Measurements from ENCODE around the gene DOCK3. TPM values are rescaled to one million over a fixed set of nuclear protein-coding genes. Genes with fewer than 3 reads are reported as not detected.

DOCK3 gene
- total RNA-seq, 1 donor: 0.36 TPM

DNA sequence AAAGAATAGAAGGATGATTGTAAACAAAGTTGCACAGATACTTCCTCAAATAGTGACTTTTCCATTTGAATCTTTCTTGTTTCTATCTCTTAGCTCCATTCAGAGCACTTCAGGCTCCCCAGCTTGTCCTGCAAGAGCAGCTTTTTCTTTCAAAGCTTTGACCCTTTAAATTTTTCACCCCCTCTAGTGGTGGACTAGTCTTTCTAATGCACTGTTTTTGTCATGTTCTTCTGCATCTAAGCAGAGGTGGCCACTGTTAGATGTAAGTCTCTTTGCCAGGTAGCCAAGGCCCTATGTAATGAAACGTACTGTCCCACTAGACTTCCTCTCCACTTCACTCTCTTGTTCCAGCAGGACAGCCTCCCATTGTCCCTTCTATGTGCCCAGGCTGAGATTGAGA lies 636.3 kb downstream of the DOCK3 start:
- H3K27ac ChIP-seq (ENCODE audit: low read depth, low read length): no peak overlapping the region
- H4K20me1 ChIP-seq (ENCODE audit: insufficient read depth, low read length): no peaks in the 10 kb centered on the region
- no peak overlapping the region for H2AFZ ChIP-seq (ENCODE audit: low read length)
- TF ChIP-seq, protein P1, sequence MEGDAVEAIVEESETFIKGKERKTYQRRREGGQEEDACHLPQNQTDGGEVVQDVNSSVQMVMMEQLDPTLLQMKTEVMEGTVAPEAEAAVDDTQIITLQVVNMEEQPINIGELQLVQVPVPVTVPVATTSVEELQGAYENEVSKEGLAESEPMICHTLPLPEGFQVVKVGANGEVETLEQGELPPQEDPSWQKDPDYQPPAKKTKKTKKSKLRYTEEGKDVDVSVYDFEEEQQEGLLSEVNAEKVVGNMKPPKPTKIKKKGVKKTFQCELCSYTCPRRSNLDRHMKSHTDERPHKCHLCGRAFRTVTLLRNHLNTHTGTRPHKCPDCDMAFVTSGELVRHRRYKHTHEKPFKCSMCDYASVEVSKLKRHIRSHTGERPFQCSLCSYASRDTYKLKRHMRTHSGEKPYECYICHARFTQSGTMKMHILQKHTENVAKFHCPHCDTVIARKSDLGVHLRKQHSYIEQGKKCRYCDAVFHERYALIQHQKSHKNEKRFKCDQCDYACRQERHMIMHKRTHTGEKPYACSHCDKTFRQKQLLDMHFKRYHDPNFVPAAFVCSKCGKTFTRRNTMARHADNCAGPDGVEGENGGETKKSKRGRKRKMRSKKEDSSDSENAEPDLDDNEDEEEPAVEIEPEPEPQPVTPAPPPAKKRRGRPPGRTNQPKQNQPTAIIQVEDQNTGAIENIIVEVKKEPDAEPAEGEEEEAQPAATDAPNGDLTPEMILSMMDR (IDR thresholded peaks at IDR 0.05; ENCODE audit: extremely low read depth, low read depth, low read length): peak; percentile 64
- no peaks in the 10 kb centered on the region for H3K79me2 ChIP-seq (ENCODE audit: insufficient read depth, low read length)
- peak; percentile 87 for DNase-seq (ENCODE audit: insufficient read length, low spot score, missing footprints)
- H3K4me2 ChIP-seq (ENCODE audit: insufficient read depth, low read length): no peak overlapping the region
- H3K4me3 ChIP-seq (ENCODE audit: insufficient read depth, low read length): no peak overlapping the region
- no peaks in the 10 kb centered on the region for H3K36me3 ChIP-seq (ENCODE audit: insufficient read depth, low read length)
- H3K4me1 ChIP-seq (ENCODE audit: insufficient read depth, low read length): no peaks in the 10 kb centered on the region
- H3K9me3 ChIP-seq (ENCODE audit: low read depth, low read length): no peaks in the 10 kb centered on the region
- no peaks in the 10 kb centered on the region for H3K27me3 ChIP-seq (ENCODE audit: insufficient read depth, low read length)

DNA sequence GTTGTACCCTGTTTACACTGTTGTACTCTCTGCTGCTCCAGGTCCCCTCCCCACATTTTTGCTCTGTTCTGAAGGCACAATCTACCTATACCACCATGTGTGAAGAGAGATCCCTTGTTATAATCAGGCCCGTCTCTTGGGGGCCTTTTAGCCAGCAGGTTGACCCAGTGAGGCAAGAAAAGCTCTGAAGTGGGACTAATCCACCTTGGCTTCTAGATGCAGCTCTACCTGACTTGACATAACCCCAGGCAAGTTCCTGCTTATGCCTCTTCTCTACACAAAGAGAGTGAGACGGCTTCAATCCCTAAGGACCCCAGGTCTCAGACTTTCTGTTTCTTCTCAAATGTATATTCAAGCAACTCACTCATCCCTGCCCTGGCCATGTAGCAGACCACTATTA lies 653.5 kb downstream of the DOCK3 start:
- TF ChIP-seq, protein P1 (IDR thresholded peaks at IDR 0.05; ENCODE audit: extremely low read depth, low read depth, low read length): no peak
- H3K36me3 ChIP-seq (ENCODE audit: insufficient read depth, low read length): no peaks in the 10 kb centered on the region
- no peak overlapping the region for H3K4me2 ChIP-seq (ENCODE audit: insufficient read depth, low read length)
- no peak overlapping the region for H3K4me3 ChIP-seq (ENCODE audit: insufficient read depth, low read length)
- H3K79me2 ChIP-seq (ENCODE audit: insufficient read depth, low read length): no peaks in the 10 kb centered on the region
- no peak overlapping the region for H2AFZ ChIP-seq (ENCODE audit: low read length)
- no peaks in the 10 kb centered on the region for H3K9me3 ChIP-seq (ENCODE audit: low read depth, low read length)
- H4K20me1 ChIP-seq (ENCODE audit: insufficient read depth, low read length): no peaks in the 10 kb centered on the region
- H3K27me3 ChIP-seq (ENCODE audit: insufficient read depth, low read length): no peaks in the 10 kb centered on the region
- no peaks in the 10 kb centered on the region for H3K4me1 ChIP-seq (ENCODE audit: insufficient read depth, low read length)
- DNase-seq (ENCODE audit: insufficient read length, low spot score, missing footprints): no peak
- no peak overlapping the region for H3K27ac ChIP-seq (ENCODE audit: low read depth, low read length)

DNA sequence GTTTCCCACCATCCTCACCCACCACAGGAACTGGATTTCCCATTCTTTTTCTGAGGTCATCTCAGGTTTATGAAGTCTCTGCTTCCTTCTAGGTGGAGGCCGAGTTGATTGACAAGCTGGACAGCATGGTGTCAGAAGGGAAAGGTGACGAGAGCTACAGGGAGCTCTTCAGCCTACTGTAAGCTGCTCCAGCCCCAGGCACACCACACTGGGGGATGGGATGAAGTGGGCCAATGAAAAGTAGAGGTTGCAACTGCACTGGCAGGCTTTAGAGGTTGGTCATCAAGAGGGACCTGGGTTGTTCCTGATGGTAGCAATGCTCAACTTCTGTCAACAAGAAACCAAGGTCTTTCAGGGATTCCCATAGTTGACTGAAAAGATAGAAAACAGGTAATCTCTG lies 655.3 kb downstream of the DOCK3 start:
- DNase-seq (ENCODE audit: insufficient read length, low spot score, missing footprints): no peak
- Histone ChIP-seq H3K79me2 (ENCODE audit: insufficient read depth, low read length) (no peaks in the 10 kb centered on the region), H3K27ac (ENCODE audit: low read depth, low read length) (no peak overlapping the region)

DNA sequence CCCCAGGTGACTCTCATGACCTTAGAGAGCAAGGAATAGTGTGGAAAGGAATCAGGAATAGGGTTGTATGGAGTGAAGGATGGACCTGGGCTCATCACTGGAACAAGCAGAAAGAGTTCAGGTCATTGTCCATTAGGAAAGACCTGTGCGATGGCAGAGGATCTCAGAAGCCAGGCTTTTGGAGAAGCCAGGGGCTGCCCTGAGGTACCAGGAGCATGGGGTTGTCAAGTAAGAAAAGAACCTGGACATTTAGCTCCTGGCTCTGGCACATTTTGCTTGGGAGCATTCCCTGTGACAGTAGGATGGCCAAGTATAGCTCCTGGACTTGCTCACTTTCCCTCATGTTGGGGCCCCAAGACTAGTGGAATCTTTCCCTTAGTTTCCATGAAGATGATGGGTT lies 657.4 kb downstream of the DOCK3 start:
- H2AFZ ChIP-seq (ENCODE audit: low read length): no peak overlapping the region
- H3K4me3 ChIP-seq (ENCODE audit: insufficient read depth, low read length): no peak overlapping the region
- H3K36me3 ChIP-seq (ENCODE audit: insufficient read depth, low read length): no peaks in the 10 kb centered on the region
- peaks cover 4% of the 10 kb centered on the region for H3K4me1 ChIP-seq (ENCODE audit: insufficient read depth, low read length)
- H3K27me3 ChIP-seq (ENCODE audit: insufficient read depth, low read length): no peaks in the 10 kb centered on the region
- TF ChIP-seq, protein P1 (IDR thresholded peaks at IDR 0.05; ENCODE audit: extremely low read depth, low read depth, low read length): no peak
- H3K9me3 ChIP-seq (ENCODE audit: low read depth, low read length): no peaks in the 10 kb centered on the region
- DNase-seq (ENCODE audit: insufficient read length, low spot score, missing footprints): no peak
- H3K4me2 ChIP-seq (ENCODE audit: insufficient read depth, low read length): no peak overlapping the region
- H4K20me1 ChIP-seq (ENCODE audit: insufficient read depth, low read length): no peaks in the 10 kb centered on the region
- H3K79me2 ChIP-seq (ENCODE audit: insufficient read depth, low read length): no peaks in the 10 kb centered on the region
- no peak overlapping the region for H3K27ac ChIP-seq (ENCODE audit: low read depth, low read length)

More for the DNA sequence above, 655.3 kb downstream of the DOCK3 start:
- no peaks in the 10 kb centered on the region for H3K9me3 ChIP-seq (ENCODE audit: low read depth, low read length)
- no peak overlapping the region for H2AFZ ChIP-seq (ENCODE audit: low read length)
- no peaks in the 10 kb centered on the region for H3K36me3 ChIP-seq (ENCODE audit: insufficient read depth, low read length)
- H3K4me1 ChIP-seq (ENCODE audit: insufficient read depth, low read length): peaks cover 4% of the 10 kb centered on the region
- H3K4me3 ChIP-seq (ENCODE audit: insufficient read depth, low read length): no peak overlapping the region
- no peak overlapping the region for H3K4me2 ChIP-seq (ENCODE audit: insufficient read depth, low read length)
- TF ChIP-seq, protein P1 (IDR thresholded peaks at IDR 0.05; ENCODE audit: extremely low read depth, low read depth, low read length): no peak
- H3K27me3 ChIP-seq (ENCODE audit: insufficient read depth, low read length): no peaks in the 10 kb centered on the region
- H4K20me1 ChIP-seq (ENCODE audit: insufficient read depth, low read length): no peaks in the 10 kb centered on the region

All from osteoblast (primary cell).